Measurements from ENCODE around the gene VPS37D.
"Not testable (repeated sequence)": the region's sequence is repeated elsewhere in the genome, so short reads cannot be mapped to it uniquely, and the experiment has no call there.

Gene VPS37D

GRCh38 chr7:73667344-73668102 lies at the start of gene VPS37D:
Gene VPS37D, plus strand, starts transcription at chr7:73667831. Its CDS starts 128 bp downstream, at chr7:73667959.
- peak within 1 kb of the TSS; percentile 79 for H2AFZ ChIP-seq (ENCODE audit: low read length)
- no peak within 1 kb of the TSS for H3K9ac ChIP-seq (ENCODE audit: low read length)
- H3K27ac ChIP-seq (ENCODE audit: low read length), result no peak within 1 kb of the TSS
- H3K4me3 ChIP-seq (ENCODE audit: low read length), result peak within 1 kb of the TSS; percentile 54
- no peaks in the 10 kb centered on the region for H3F3A ChIP-seq (ENCODE audit: insufficient read depth, low read length)
- H3K9me3 ChIP-seq (replicated peaks; ENCODE audit: insufficient read depth, low read length), result no peaks in the 10 kb centered on the region
- DNase-seq, result peak; percentile 91
- H3K27me3 ChIP-seq (replicated peaks; ENCODE audit: insufficient read depth, low read length), result peaks cover 51% of the 10 kb centered on the region
- H3K36me3 ChIP-seq (replicated peaks; ENCODE audit: insufficient read depth, low read length), result no peaks in the 10 kb centered on the region
- H4K20me1 ChIP-seq (ENCODE audit: insufficient read depth, low read length), result no peaks in the 10 kb centered on the region
- H3K9me2 ChIP-seq (replicated peaks; ENCODE audit: insufficient read depth, low read length), result no peaks in the 10 kb centered on the region
- no peaks in the 10 kb centered on the region for H3K79me2 ChIP-seq (ENCODE audit: low read length)
- H3K4me2 ChIP-seq (ENCODE audit: low read depth, low read length), result peak within 1 kb of the TSS; percentile 81
- TF ChIP-seq CTCF (IDR thresholded peaks at IDR 0.05; ENCODE audit: low read length) (peak; percentile 43), EZH2 (optimal IDR thresholded peaks at IDR 0.05; ENCODE audit: low read depth, low read length) (no peak), EZH2phosphoT487 (IDR thresholded peaks at IDR 0.05; ENCODE audit: low read length) (no peak)
- no peaks in the 10 kb centered on the region for H3K4me1 ChIP-seq (ENCODE audit: low read length)

GRCh38 chr7:73618538-73618937 lies 49.1 kb upstream of the VPS37D start:
- no peaks in the 10 kb centered on the region for H3K4me1 ChIP-seq (ENCODE audit: low read length)
- no peaks in the 10 kb centered on the region for H3K9me3 ChIP-seq (replicated peaks; ENCODE audit: insufficient read depth, low read length)
- H3K4me3 ChIP-seq (ENCODE audit: low read length), result no peak overlapping the region
- H3K36me3 ChIP-seq (replicated peaks; ENCODE audit: insufficient read depth, low read length), result no peaks in the 10 kb centered on the region
- no peak for DNase-seq
- H3K9ac ChIP-seq (ENCODE audit: low read length), result no peak overlapping the region
- H3K79me2 ChIP-seq (ENCODE audit: low read length), result no peaks in the 10 kb centered on the region
- H4K20me1 ChIP-seq (ENCODE audit: insufficient read depth, low read length), result no peaks in the 10 kb centered on the region
- peaks cover 33% of the 10 kb centered on the region for H3K27me3 ChIP-seq (replicated peaks; ENCODE audit: insufficient read depth, low read length)
- H2AFZ ChIP-seq (ENCODE audit: low read length), result no peak overlapping the region
- TF ChIP-seq EZH2phosphoT487 (IDR thresholded peaks at IDR 0.05; ENCODE audit: low read length) (no peak), CTCF (IDR thresholded peaks at IDR 0.05; ENCODE audit: low read length) (no peak), EZH2 (optimal IDR thresholded peaks at IDR 0.05; ENCODE audit: low read depth, low read length) (no peak)
- H3K27ac ChIP-seq (ENCODE audit: low read length), result no peak overlapping the region
- H3K9me2 ChIP-seq (replicated peaks; ENCODE audit: insufficient read depth, low read length), result no peaks in the 10 kb centered on the region
- H3F3A ChIP-seq (ENCODE audit: insufficient read depth, low read length), result no peaks in the 10 kb centered on the region
- H3K4me2 ChIP-seq (ENCODE audit: low read depth, low read length), result no peak overlapping the region

GRCh38 chr7:73619394-73619793 lies 48.2 kb upstream of the VPS37D start:
- not testable (repeated sequence) for H3F3A ChIP-seq (ENCODE audit: insufficient read depth, low read length); H3K9me2 ChIP-seq (replicated peaks; ENCODE audit: insufficient read depth, low read length); H3K4me2 ChIP-seq (ENCODE audit: low read depth, low read length); H3K9ac ChIP-seq (ENCODE audit: low read length); H3K36me3 ChIP-seq (replicated peaks; ENCODE audit: insufficient read depth, low read length); H3K4me1 ChIP-seq (ENCODE audit: low read length); DNase-seq; H3K9me3 ChIP-seq (replicated peaks; ENCODE audit: insufficient read depth, low read length); H3K79me2 ChIP-seq (ENCODE audit: low read length); H4K20me1 ChIP-seq (ENCODE audit: insufficient read depth, low read length); H3K4me3 ChIP-seq (ENCODE audit: low read length); H3K27ac ChIP-seq (ENCODE audit: low read length); H2AFZ ChIP-seq (ENCODE audit: low read length)
- peaks cover 32% of the 10 kb centered on the region for H3K27me3 ChIP-seq (replicated peaks; ENCODE audit: insufficient read depth, low read length)
